ENCODE measurements around the gene SLC39A11. TPM values are rescaled to one million over a fixed set of nuclear protein-coding genes. Genes with fewer than 3 reads are reported as not detected.
A peak's percentile ranks its signal among the peaks of the same experiment; 100 is the strongest.

Gene SLC39A11
- total and polyA plus RNA-seq, 2 of the 13 experiments (the other 11 are each of a cell fraction or from before 2014, with no cell fraction given) = 17.2 to 31.5 TPM

- TF ChIP-seq KLF11 (CRISPR knock-in tag; IDR thresholded peaks at IDR 0.05) = no peak
- no peak for TF ChIP-seq ZNF720 (CRISPR knock-in tag; IDR thresholded peaks at IDR 0.05)
- no peak for TF ChIP-seq CEBPG (CRISPR knock-in tag; IDR thresholded peaks at IDR 0.05)
- no peak for TF ChIP-seq ZBTB2 (CRISPR knock-in tag; IDR thresholded peaks at IDR 0.05; ENCODE audit: low read depth)
- TF ChIP-seq MXD3 (CRISPR knock-in tag; IDR thresholded peaks at IDR 0.05) = no peak
- no peak for TF ChIP-seq ZBTB7A (CRISPR knock-in tag; IDR thresholded peaks at IDR 0.05)
- TF ChIP-seq STAT5B (CRISPR knock-in tag; IDR thresholded peaks at IDR 0.05) = no peak
- TF ChIP-seq SAP130 (CRISPR knock-in tag; IDR thresholded peaks at IDR 0.05; ENCODE audit: low read depth) = no peak
- TF ChIP-seq CREB1 (IDR thresholded peaks at IDR 0.05) = no peak
- peak; percentile 60; the same call in 1 of the 2 replicates for TF ChIP-seq CREB1 (CRISPR knock-in tag; IDR thresholded peaks at IDR 0.05)
- TF ChIP-seq ZC3H4 (CRISPR knock-in tag; IDR thresholded peaks at IDR 0.05; ENCODE audit: borderline replicate concordance) = no peak
- TF ChIP-seq PITX1 (CRISPR knock-in tag; IDR thresholded peaks at IDR 0.05) = peak; percentile 77; the same call in 1 of the 2 replicates
- no peak for TF ChIP-seq BRCA1 (CRISPR knock-in tag; IDR thresholded peaks at IDR 0.05)
- no peak for TF ChIP-seq SMARCC2 (IDR thresholded peaks at IDR 0.05)
- no peak for TF ChIP-seq E2F5 (CRISPR knock-in tag; conservative IDR thresholded peaks at IDR 0.05)
- TF ChIP-seq, protein P1, sequence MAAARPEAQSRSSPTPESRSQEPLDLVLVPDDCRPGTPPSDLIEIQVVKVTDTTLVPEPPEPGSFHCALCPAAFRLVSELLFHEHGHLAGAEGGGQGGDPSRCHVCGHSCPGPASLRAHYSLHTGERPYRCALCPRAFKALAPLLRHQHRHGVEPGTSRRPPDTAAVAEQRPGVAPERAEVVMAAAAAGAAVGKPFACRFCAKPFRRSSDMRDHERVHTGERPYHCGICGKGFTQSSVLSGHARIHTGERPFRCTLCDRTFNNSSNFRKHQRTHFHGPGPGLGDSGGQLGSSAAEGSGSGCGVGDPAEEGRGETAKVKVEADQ (CRISPR knock-in tag; IDR thresholded peaks at IDR 0.05; ENCODE audit: borderline replicate concordance) = no peak
- TF ChIP-seq FOXM1 (CRISPR knock-in tag; IDR thresholded peaks at IDR 0.05) = no peak
- TF ChIP-seq POLR2A (IDR thresholded peaks at IDR 0.05; ENCODE audit: insufficient read depth in 1 of 2, low read depth in 2 of 2, low read length in 2 of 2) = no peak
- TF ChIP-seq LBX2 (CRISPR knock-in tag; IDR thresholded peaks at IDR 0.05; ENCODE audit: borderline replicate concordance) = no peak
- no peak for TF ChIP-seq CBX1 (IDR thresholded peaks at IDR 0.05; ENCODE audit: low read depth)
- TF ChIP-seq PHF20 (CRISPR knock-in tag; IDR thresholded peaks at IDR 0.05) = no peak
- TF ChIP-seq CHD2 (IDR thresholded peaks at IDR 0.05; ENCODE audit: low read depth, low read length) = no peak
- TF ChIP-seq ZNF335 (CRISPR knock-in tag; IDR thresholded peaks at IDR 0.05) = no peak
- TF ChIP-seq TBX3 (IDR thresholded peaks at IDR 0.05; ENCODE audit: borderline replicate concordance) = peak; percentile 87; the same call in 1 of the 2 replicates
- no peak for TF ChIP-seq ZNF552 (CRISPR knock-in tag; IDR thresholded peaks at IDR 0.05; ENCODE audit: borderline replicate concordance)
- TF ChIP-seq DNMT3B (CRISPR knock-in tag; conservative IDR thresholded peaks at IDR 0.05) = no peak
- TF ChIP-seq, protein P2, sequence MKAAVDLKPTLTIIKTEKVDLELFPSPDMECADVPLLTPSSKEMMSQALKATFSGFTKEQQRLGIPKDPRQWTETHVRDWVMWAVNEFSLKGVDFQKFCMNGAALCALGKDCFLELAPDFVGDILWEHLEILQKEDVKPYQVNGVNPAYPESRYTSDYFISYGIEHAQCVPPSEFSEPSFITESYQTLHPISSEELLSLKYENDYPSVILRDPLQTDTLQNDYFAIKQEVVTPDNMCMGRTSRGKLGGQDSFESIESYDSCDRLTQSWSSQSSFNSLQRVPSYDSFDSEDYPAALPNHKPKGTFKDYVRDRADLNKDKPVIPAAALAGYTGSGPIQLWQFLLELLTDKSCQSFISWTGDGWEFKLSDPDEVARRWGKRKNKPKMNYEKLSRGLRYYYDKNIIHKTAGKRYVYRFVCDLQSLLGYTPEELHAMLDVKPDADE (CRISPR knock-in tag; IDR thresholded peaks at IDR 0.05) = no peak
- TF ChIP-seq RBFOX2 (IDR thresholded peaks at IDR 0.05; ENCODE audit: low read depth, low read length) = no peak
- peak; percentile 99 for TF ChIP-seq HMG20B (CRISPR knock-in tag; conservative IDR thresholded peaks at IDR 0.05)
- no peak for TF ChIP-seq ZFP36L2 (CRISPR knock-in tag; IDR thresholded peaks at IDR 0.05)
Observed at GRCh38 chr17:72972263-72972951, 120.1 kb downstream of the SLC39A11 start (continued).

Data from HepG2 (cell line).